Effector memory CD8-positive, alpha-beta T cell (primary cell): Measurements from ENCODE around the gene GALNT18.

Experiments used
- ATAC-seq: fragments of 150-1000 bp; cut with Tn5 transposase; replicated peaks from 2 replicates; pipeline ENCODE4 v1.10.0; 2021; ENCODE audit warnings: mild to moderate bottlenecking, moderate library complexity
- DNase-seq, 3 experiments: peaks; one replicate each; pipeline ENCODE4 v3.0.0; 2021
- H3K27ac Mint-ChIP-seq, 2 donors: one replicate each; pipeline ENCODE4 v1.8.0; 2022; ENCODE audit warnings: mild to moderate bottlenecking in 2 of 2, mixed read lengths in 2 of 2, moderate library complexity in 2 of 2
- H3K27me3 Mint-ChIP-seq, 2 donors: one replicate each; pipeline ENCODE4 v1.8.0; 2022; ENCODE audit warnings: mixed read lengths in 2 of 2
- H3K36me3 Mint-ChIP-seq: one replicate; pipeline ENCODE4 v1.8.0; 2022; ENCODE audit warnings: mild to moderate bottlenecking, moderate library complexity, mixed read lengths; ENCODE audit not compliant: insufficient read depth
- H3K4me1 Mint-ChIP-seq, 2 donors: one replicate each; pipeline ENCODE4 v1.8.0; 2022; ENCODE audit warnings: low read depth in 2 of 2, mixed read lengths in 2 of 2
- H3K4me3 Mint-ChIP-seq, 2 donors: one replicate each; pipeline ENCODE4 v1.8.0; 2022; ENCODE audit warnings: mild to moderate bottlenecking in 2 of 2, mixed read lengths in 2 of 2, moderate library complexity in 2 of 2
- H3K9me3 Mint-ChIP-seq, 2 donors: one replicate each; pipeline ENCODE4 v1.8.0; 2022; ENCODE audit warnings: mixed read lengths in 2 of 2

GALNT18 gene

DNA sequence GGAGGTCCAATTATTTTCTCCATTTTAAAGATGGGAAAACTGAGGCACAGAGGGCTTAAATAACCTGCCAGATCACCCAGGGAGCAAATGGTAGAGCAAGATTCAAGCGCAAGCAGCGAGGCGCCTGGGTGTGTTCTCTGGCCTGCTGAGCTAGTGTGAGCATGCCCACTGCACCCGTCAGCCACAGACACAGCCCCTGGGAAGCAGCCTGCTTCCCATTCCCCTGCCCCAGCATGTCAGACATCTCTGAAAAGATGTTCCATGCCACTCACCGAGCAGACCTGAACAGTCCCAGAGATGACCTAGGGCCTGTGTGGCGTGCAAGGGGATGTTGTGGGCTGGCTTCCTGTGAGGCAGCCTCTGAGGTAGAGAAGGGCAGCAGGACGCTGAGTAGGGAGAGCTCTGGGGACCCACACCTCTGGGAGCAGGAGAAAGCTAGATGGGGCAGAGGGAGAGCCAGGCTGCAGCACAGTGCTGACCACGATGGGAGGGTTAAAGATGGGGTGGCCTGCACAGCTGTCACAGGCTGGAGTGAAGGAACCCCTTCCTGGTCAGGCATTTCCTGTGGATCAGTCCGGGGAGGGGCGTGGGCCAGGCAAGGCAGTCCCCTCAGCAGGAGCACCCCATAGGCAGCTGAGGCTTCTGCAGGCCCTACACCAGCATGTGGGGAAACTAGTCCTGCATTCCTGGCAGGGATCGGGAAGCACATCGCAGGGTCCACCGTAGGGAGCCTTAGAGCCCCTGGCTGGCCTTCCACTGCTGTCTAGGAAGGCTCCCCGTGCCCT is 101.4 kb downstream of the GALNT18 start:
- Mint-ChIP-seq H3K4me1 (no peaks in the 10 kb centered on the region), H3K9me3 (no peaks in the 10 kb centered on the region), H3K27ac (no peak overlapping the region), H3K36me3 (peaks cover 2% of the 10 kb centered on the region), H3K4me3 (no peak overlapping the region), H3K27me3 (peaks cover 16 to 37% of the 10 kb centered on the region in 2 donors)
- no peak for ATAC-seq
- DNase-seq, result no peak

DNA sequence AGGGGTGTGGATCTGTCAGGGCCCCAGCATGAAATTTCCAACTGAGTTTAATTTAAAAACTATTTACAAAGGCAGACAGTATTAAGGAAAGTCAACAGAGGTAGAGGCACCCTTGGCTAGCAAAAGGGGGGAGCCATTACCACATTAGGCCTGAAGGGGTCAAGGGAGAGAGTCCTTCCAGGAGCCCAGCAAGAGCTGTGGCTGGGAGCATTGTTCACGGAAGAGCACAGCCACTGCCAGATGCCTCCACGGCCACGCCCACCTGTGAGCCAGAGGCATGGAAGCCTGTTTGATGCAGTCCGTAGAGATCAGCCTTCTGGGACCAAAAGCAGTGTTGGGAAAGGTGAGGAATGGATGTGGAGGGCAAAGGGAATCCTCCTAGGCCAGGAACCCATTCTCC is 102.6 kb downstream of the GALNT18 start:
- ATAC-seq, result no peak
- H3K36me3 Mint-ChIP-seq, result peaks cover 2% of the 10 kb centered on the region
- no peaks in the 10 kb centered on the region for H3K9me3 Mint-ChIP-seq
- DNase-seq, result no peak
- H3K27ac Mint-ChIP-seq, result no peak overlapping the region
- H3K27me3 Mint-ChIP-seq, result peaks cover 11 to 46% of the 10 kb centered on the region in 2 donors
- no peak overlapping the region for H3K4me3 Mint-ChIP-seq
- no peaks in the 10 kb centered on the region for H3K4me1 Mint-ChIP-seq

DNA sequence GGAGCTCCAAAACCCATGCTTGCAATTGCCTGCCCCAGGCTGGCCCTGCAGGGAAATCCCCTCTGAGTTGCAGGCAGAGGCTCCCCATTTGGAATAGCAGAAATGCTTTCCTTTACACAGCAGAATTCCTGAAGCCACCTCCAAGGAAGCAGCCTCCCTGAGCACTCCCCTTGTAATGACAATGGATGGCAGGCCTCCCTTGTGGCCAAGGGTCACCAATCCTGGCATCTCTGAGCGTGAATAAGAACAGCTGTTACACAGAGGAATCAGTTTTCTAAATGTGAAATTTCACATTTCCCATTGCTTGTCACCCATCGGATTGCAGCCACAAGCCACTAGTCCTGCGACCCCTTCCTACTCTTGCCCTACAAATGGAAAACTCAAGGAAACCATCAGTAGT is 107.6 kb downstream of the GALNT18 start:
- no peaks in the 10 kb centered on the region for H3K9me3 Mint-ChIP-seq
- no peak for ATAC-seq
- H3K4me3 Mint-ChIP-seq, result no peak overlapping the region
- no peak for DNase-seq
- no peaks in the 10 kb centered on the region for H3K4me1 Mint-ChIP-seq
- H3K27ac Mint-ChIP-seq, result no peak overlapping the region
- H3K36me3 Mint-ChIP-seq, result peaks cover 2% of the 10 kb centered on the region
- peaks cover 10 to 46% of the 10 kb centered on the region in 2 donors for H3K27me3 Mint-ChIP-seq

- Mint-ChIP-seq H3K36me3 (peaks cover 2% of the 10 kb centered on the region), H3K4me1 (no peaks in the 10 kb centered on the region), H3K27me3 (peaks cover 14 to 54% of the 10 kb centered on the region in 2 donors), H3K4me3 (no peak overlapping the region), H3K9me3 (no peaks in the 10 kb centered on the region), H3K27ac (no peak overlapping the region)
- no peak for DNase-seq
- ATAC-seq, result no peak
Observed at GRCh38 chr11:11513422-11513821, 108.4 kb downstream of the GALNT18 start.

DNA sequence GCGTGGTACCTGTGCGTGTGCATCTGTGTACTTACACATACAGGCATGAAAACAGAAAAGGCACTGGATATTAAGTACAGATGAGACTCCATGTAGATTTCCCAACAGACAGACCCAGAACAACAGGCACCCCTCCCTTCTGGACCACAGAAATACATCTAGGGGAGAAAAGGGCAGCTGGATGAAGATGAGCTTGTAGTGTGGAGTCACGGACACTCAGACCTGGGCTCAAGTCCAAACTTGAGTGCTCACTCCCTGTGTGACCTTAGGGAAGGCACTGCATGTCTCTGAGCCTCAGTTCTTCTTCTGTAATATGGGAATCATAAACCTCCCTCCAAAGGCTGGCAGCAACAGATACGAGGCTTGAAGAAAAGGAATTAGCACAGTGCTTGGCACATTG is 108.9 kb downstream of the GALNT18 start:
- peaks cover 16 to 57% of the 10 kb centered on the region in 2 donors for H3K27me3 Mint-ChIP-seq
- peaks cover 2% of the 10 kb centered on the region for H3K36me3 Mint-ChIP-seq
- no peaks in the 10 kb centered on the region for H3K4me1 Mint-ChIP-seq
- DNase-seq, result no peak
- ATAC-seq, result no peak
- H3K27ac Mint-ChIP-seq, result no peak overlapping the region
- H3K9me3 Mint-ChIP-seq, result no peaks in the 10 kb centered on the region
- H3K4me3 Mint-ChIP-seq, result no peak overlapping the region

DNA sequence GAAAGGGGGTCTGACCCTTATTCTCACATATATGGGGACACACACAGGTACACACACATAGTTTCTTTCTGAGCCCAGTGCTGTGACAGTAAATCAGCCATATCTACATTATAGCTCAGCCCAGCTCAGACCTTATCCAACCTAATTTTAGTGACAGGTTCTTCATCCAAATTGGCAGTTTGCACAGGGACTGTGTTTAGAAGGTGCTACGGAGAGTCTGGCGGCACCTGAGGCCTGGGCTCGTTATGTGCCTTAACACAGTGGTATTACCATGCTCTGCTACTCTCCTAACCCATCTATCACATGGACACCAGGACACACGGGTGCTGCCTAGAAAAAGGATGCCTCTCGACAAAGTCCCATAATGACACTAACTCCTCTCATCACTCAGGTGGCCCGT is 109.3 kb downstream of the GALNT18 start:
- H3K4me3 Mint-ChIP-seq, result no peak overlapping the region
- ATAC-seq (no peak), DNase-seq (no peak)
- H3K27ac Mint-ChIP-seq, result no peak overlapping the region
- peaks cover 16 to 57% of the 10 kb centered on the region in 2 donors for H3K27me3 Mint-ChIP-seq
- H3K36me3 Mint-ChIP-seq, result peaks cover 2% of the 10 kb centered on the region
- H3K9me3 Mint-ChIP-seq, result no peaks in the 10 kb centered on the region
- no peaks in the 10 kb centered on the region for H3K4me1 Mint-ChIP-seq

DNA sequence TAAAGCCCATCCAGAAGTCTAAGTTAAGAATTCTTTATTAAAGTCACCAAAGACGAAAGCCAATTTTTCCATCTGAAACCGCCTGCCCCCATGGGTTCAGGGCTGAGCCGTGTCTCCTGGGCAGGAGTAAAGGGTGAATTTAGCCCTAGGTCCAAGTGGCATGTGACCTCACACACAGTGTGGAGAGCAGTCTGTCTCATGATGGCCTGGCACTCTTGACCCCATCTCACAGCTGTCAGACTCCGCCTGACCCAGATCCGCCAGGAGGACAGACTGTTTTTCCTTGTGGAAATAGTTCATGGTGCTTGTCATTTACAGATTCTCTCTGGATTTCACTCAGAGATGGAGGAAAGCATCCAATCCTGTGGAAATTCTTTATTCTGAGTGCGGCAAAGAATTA is 109.7 kb downstream of the GALNT18 start:
- ATAC-seq (no peak), DNase-seq (no peak)
- H3K27ac Mint-ChIP-seq, result no peak overlapping the region
- no peaks in the 10 kb centered on the region for H3K9me3 Mint-ChIP-seq
- no peak overlapping the region for H3K4me3 Mint-ChIP-seq
- no peaks in the 10 kb centered on the region for H3K4me1 Mint-ChIP-seq
- peaks cover 16 to 55% of the 10 kb centered on the region in 2 donors for H3K27me3 Mint-ChIP-seq
- peaks cover 2% of the 10 kb centered on the region for H3K36me3 Mint-ChIP-seq

- no peak for DNase-seq
- no peak for ATAC-seq
- H3K4me1 Mint-ChIP-seq, result no peaks in the 10 kb centered on the region
- H3K27me3 Mint-ChIP-seq, result peaks cover 16 to 50% of the 10 kb centered on the region in 2 donors
- H3K36me3 Mint-ChIP-seq, result no peaks in the 10 kb centered on the region
- H3K4me3 Mint-ChIP-seq, result no peak overlapping the region
- H3K9me3 Mint-ChIP-seq, result no peaks in the 10 kb centered on the region
- H3K27ac Mint-ChIP-seq, result no peak overlapping the region
Observed at GRCh38 chr11:11510939-11511338, 110.9 kb downstream of the GALNT18 start.

GRCh38 chr11:11505692-11506091 is 116.1 kb downstream of the GALNT18 start:
- DNase-seq, result no peak
- no peak for ATAC-seq
- no peaks in the 10 kb centered on the region for H3K4me1 Mint-ChIP-seq
- H3K36me3 Mint-ChIP-seq, result no peaks in the 10 kb centered on the region
- no peaks in the 10 kb centered on the region for H3K9me3 Mint-ChIP-seq
- no peak overlapping the region for H3K4me3 Mint-ChIP-seq
- no peak overlapping the region for H3K27ac Mint-ChIP-seq
- H3K27me3 Mint-ChIP-seq, result peaks cover 5 to 54% of the 10 kb centered on the region in 2 donors

DNA sequence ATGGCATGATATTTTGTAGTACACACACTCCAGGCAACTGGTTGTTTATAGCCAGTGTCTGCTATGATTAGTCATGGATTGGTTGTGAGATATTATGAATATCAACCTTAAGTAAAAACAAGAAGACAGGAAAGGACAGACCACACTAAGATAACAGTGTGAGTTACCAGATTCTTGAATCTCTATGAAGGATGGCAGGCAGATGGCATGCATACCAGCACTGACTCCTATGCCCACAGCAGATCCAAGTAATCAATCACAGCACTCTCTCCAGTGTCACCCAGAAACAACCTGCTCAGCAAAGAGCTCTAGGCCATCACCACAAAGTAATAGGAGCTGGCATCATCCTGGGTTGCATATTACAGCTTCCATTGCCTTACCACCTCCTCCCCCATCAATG is 116.6 kb downstream of the GALNT18 start:
- ATAC-seq, result no peak

DNA sequence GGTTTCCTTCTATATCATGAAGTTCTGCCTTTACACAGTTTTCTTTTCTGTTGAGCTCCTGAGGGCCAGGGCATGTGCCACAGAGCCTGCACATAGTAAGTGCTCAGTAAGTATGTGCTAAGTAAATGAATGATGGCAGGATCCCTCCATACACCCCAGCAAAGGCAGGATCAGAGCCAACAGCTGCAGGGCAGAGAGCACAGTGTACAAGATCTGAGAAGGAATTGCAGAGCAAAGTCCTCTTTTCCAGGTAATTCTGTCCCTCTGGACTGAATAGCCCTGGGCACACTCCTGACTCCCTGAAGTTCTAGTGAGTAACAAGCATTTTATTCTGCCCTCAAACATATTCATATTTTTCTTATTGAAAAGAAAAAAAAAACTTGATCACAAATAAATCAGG is 117.7 kb downstream of the GALNT18 start:
- no peak for DNase-seq
- no peak overlapping the region for H3K4me3 Mint-ChIP-seq
- H3K4me1 Mint-ChIP-seq, result peaks cover 0 to 3% of the 10 kb centered on the region in 2 donors
- ATAC-seq, result no peak
- H3K36me3 Mint-ChIP-seq, result no peaks in the 10 kb centered on the region
- H3K27ac Mint-ChIP-seq, result no peak overlapping the region
- peaks cover 5 to 61% of the 10 kb centered on the region in 2 donors for H3K27me3 Mint-ChIP-seq
- no peaks in the 10 kb centered on the region for H3K9me3 Mint-ChIP-seq

More for the DNA sequence above, 116.6 kb downstream of the GALNT18 start:
- Mint-ChIP-seq H3K27ac (no peak overlapping the region), H3K9me3 (no peaks in the 10 kb centered on the region), H3K4me3 (no peak overlapping the region), H3K4me1 (no peaks in the 10 kb centered on the region), H3K27me3 (peaks cover 5 to 54% of the 10 kb centered on the region in 2 donors), H3K36me3 (no peaks in the 10 kb centered on the region)
- no peak for DNase-seq

GRCh38 chr11:11502263-11502861 is 119.4 kb downstream of the GALNT18 start:
- peaks cover 0 to 46% of the 10 kb centered on the region in 2 donors for H3K27me3 Mint-ChIP-seq

GRCh38 chr11:11501546-11502262 is 120.1 kb downstream of the GALNT18 start:
- Mint-ChIP-seq H3K27me3 (peaks cover 0 to 52% of the 10 kb centered on the region in 2 donors), H3K36me3 (no peaks in the 10 kb centered on the region), H3K9me3 (no peaks in the 10 kb centered on the region), H3K4me3 (no peak overlapping the region), H3K27ac (no peak overlapping the region), H3K4me1 (peaks cover 0 to 3% of the 10 kb centered on the region in 2 donors)
- no peak for DNase-seq
- no peak for ATAC-seq

More at GRCh38 chr11:11502263-11502861, 119.4 kb downstream of the GALNT18 start:
- Mint-ChIP-seq H3K4me3 (no peak overlapping the region), H3K4me1 (peaks cover 0 to 3% of the 10 kb centered on the region in 2 donors), H3K9me3 (no peaks in the 10 kb centered on the region), H3K36me3 (no peaks in the 10 kb centered on the region), H3K27ac (no peak overlapping the region)
- ATAC-seq (no peak), DNase-seq (no peak)
